A673 (cell line): ENCODE results near the gene POLR1G.

Experiments
- CTCF ChIP-seq: fragments of 300-800, 200-600 bp; sonication (generic); conservative IDR thresholded peaks from 2 replicates; pipeline ENCODE4 v1.5.1; 2017; ENCODE audit warnings: low read depth, mild to moderate bottlenecking, antibody characterized with exemption, low read length, moderate library complexity, mixed read lengths
- EZH2 ChIP-seq: fragments of 200-600 bp; sonication (generic); IDR thresholded peaks from 2 replicates; pipeline ENCODE4 v1.6.1; 2017; ENCODE audit warnings: borderline replicate concordance, low read depth, mild to moderate bottlenecking, mixed read lengths, antibody characterized with exemption, low read length; ENCODE audit not compliant: poor library complexity, severe bottlenecking

- TF ChIP-seq CTCF (no peak), EZH2 (no peak)
Measured at GRCh38 chr19:45385392-45386221, 20.8 kb upstream of the POLR1G start.
